GM23338 (cell line): ENCODE data around the gene ST3GAL2. TPM values are rescaled to one million over a fixed set of nuclear protein-coding genes. Genes with fewer than 3 reads are reported as not detected.

Source experiments
- ATAC-seq: fragments of 200-7000 bp; cut with Tn5 transposase; 3 replicates; pipeline ENCODE4 v1.9.1; 2020
- DNase-seq: peaks from one replicate; pipeline ENCODE4 v3.0.0-alpha.2; 2015; ENCODE audit warnings: low spot score
- H2AFZ ChIP-seq: fragments of 200-600 bp; sonication (generic); 2 replicates; pipeline ENCODE4 v1.8.0; 2016; ENCODE audit warnings: antibody characterized with exemption, mild to moderate bottlenecking, moderate library complexity
- H3F3A ChIP-seq: fragments of 200-600 bp; sonication (generic); replicated peaks from 2 replicates; pipeline ENCODE4 v1.8.0; 2017; ENCODE audit warnings: antibody characterized with exemption, mixed run types, low read depth
- H3K27ac ChIP-seq: fragments of 200-600 bp; sonication (generic); 2 replicates; pipeline ENCODE4 v1.6.1; 2016; ENCODE audit warnings: low read depth
- H3K27me3 ChIP-seq: fragments of 200-600 bp; sonication (generic); 2 replicates; pipeline ENCODE4 v1.8.0; 2016; ENCODE audit warnings: mild to moderate bottlenecking, mixed run types, moderate library complexity; ENCODE audit not compliant: insufficient read depth
- H3K36me3 ChIP-seq: fragments of 200-600 bp; sonication (generic); 2 replicates; pipeline ENCODE4 v1.8.0; 2016; ENCODE audit warnings: mild to moderate bottlenecking; ENCODE audit not compliant: insufficient read depth
- H3K4me1 ChIP-seq: fragments of 200-600 bp; sonication (generic); 2 replicates; pipeline ENCODE4 v1.8.0; 2016; ENCODE audit warnings: mild to moderate bottlenecking, moderate library complexity; ENCODE audit not compliant: insufficient read depth
- H3K4me2 ChIP-seq: fragments of 200-600 bp; sonication (generic); 2 replicates; pipeline ENCODE4 v1.7.1; 2017; ENCODE audit warnings: mixed run types
- H3K4me3 ChIP-seq: fragments of 200-600 bp; sonication (generic); 2 replicates; pipeline ENCODE4 v1.6.1; 2016; ENCODE audit warnings: mixed run types
- H3K79me2 ChIP-seq: fragments of 200-600 bp; sonication (generic); replicated peaks from 2 replicates; pipeline ENCODE4 v1.8.0; 2017; ENCODE audit warnings: mild to moderate bottlenecking; ENCODE audit not compliant: insufficient read depth
- H3K9me2 ChIP-seq: fragments of 200-600 bp; sonication (generic); 2 replicates; pipeline ENCODE4 v1.8.0; 2017; ENCODE audit not compliant: insufficient read depth
- H4K20me1 ChIP-seq: fragments of 200-600 bp; sonication (generic); replicated peaks from 2 replicates; pipeline ENCODE4 v1.8.0; 2017; ENCODE audit warnings: mild to moderate bottlenecking; ENCODE audit not compliant: insufficient read depth
- H3K27ac Mint-ChIP-seq: 2 replicates; pipeline ENCODE4 v1.8.0; 2020; ENCODE audit warnings: inconsistent platforms, mild to moderate bottlenecking, moderate library complexity, mixed read lengths
- H3K27me3 Mint-ChIP-seq: 3 replicates; pipeline ENCODE4 v1.8.0; 2022; ENCODE audit warnings: low read depth, mild to moderate bottlenecking, moderate library complexity, mixed read lengths, inconsistent platforms; ENCODE audit not compliant: insufficient read depth, poor library complexity
- H3K36me3 Mint-ChIP-seq: 3 replicates; pipeline ENCODE4 v1.8.0; 2021; ENCODE audit warnings: low read depth, mild to moderate bottlenecking, inconsistent platforms, moderate library complexity, mixed read lengths
- H3K4me1 Mint-ChIP-seq: 3 replicates; pipeline ENCODE4 v1.8.0; 2020; ENCODE audit warnings: mild to moderate bottlenecking, inconsistent platforms, mixed read lengths
- H3K4me3 Mint-ChIP-seq: 3 replicates; pipeline ENCODE4 v1.8.0; 2021; ENCODE audit warnings: moderate library complexity, mild to moderate bottlenecking, inconsistent platforms, mixed read lengths
- H3K9me3 Mint-ChIP-seq: 3 replicates; pipeline ENCODE4 v1.8.0; 2020; ENCODE audit warnings: moderate library complexity, mild to moderate bottlenecking, inconsistent platforms, mixed read lengths
- CREB1 ChIP-seq: fragments of 250-450 bp; sonication (Bioruptor Pico); IDR thresholded peaks from 2 replicates; pipeline ENCODE4 v1.5.0; 2020; ENCODE audit warnings: low read depth, mild to moderate bottlenecking, moderate library complexity
- ETS1 ChIP-seq: IDR thresholded peaks from 2 replicates; pipeline ENCODE4 v1.6.1; 2016; ENCODE audit warnings: antibody characterized with exemption
- EZH2 ChIP-seq: fragments of 200-600 bp; sonication (generic); IDR thresholded peaks from one replicate; pipeline ENCODE4 v1.8.0; 2017; ENCODE audit warnings: antibody characterized with exemption, mild to moderate bottlenecking, low read depth; ENCODE audit not compliant: unreplicated experiment
- EZH2phosphoT487 ChIP-seq: fragments of 200-600 bp; sonication (generic); IDR thresholded peaks from one replicate; pipeline ENCODE4 v1.8.1; 2018; ENCODE audit warnings: antibody characterized with exemption; ENCODE audit not compliant: unreplicated experiment
- JUNB ChIP-seq: IDR thresholded peaks from one replicate; pipeline ENCODE4 v1.6.1; 2016; ENCODE audit warnings: antibody characterized with exemption; ENCODE audit not compliant: unreplicated experiment
- NANOG ChIP-seq: IDR thresholded peaks from 2 replicates; pipeline ENCODE4 v1.6.1; 2016; ENCODE audit warnings: antibody characterized with exemption, borderline replicate concordance
- POLR2AphosphoS5 ChIP-seq: IDR thresholded peaks from 2 replicates; pipeline ENCODE4 v1.6.1; 2016; ENCODE audit warnings: antibody characterized with exemption, low read depth
- STAT1 ChIP-seq: IDR thresholded peaks from one replicate; pipeline ENCODE4 v1.6.1; 2016; ENCODE audit warnings: antibody characterized with exemption; ENCODE audit not compliant: unreplicated experiment
- ZNF114 ChIP-seq: fragments of 250-450 bp; sonication (Bioruptor Pico); IDR thresholded peaks from 2 replicates; pipeline ENCODE4 v1.5.0; 2020; ENCODE audit warnings: mild to moderate bottlenecking, moderate library complexity
- ZNF462 ChIP-seq: fragments of 250-450 bp; sonication (Bioruptor Pico); IDR thresholded peaks from 2 replicates; pipeline ENCODE4 v1.5.0; 2020; ENCODE audit warnings: mild to moderate bottlenecking, moderate library complexity
- polyA plus RNA-seq: library from polyadenylated mRNA; unstranded; fragments of >200 nt; fragmentation: Nextera tagmentation; extraction: Ambion mirVana; gene quantifications from 2 replicates; pipeline ENCODE4 v1.2.1, GENCODE V29; 2016
- total RNA-seq: library from RNA; depleted of rRNA; stranded (reverse); fragments of >200 nt; shearing (Covaris generic); gene quantifications from 2 replicates; pipeline ENCODE4 v1.2.3, GENCODE V29; 2014

ST3GAL2 gene
- total and polyA plus RNA-seq, 2 experiments from 2014 or later: 12.3 to 39.8 TPM

- no peak for TF ChIP-seq ZNF462 (CRISPR knock-in tag)
- TF ChIP-seq ZNF114 (CRISPR knock-in tag): no peak
- TF ChIP-seq EZH2phosphoT487: no peak
- TF ChIP-seq POLR2AphosphoS5: no peak
- TF ChIP-seq STAT1: no peak
- no peak for TF ChIP-seq NANOG
- TF ChIP-seq EZH2: no peak
- TF ChIP-seq ETS1: no peak
Measured at GRCh38 chr16:70483426-70483825, 44.5 kb upstream of the ST3GAL2 start (continued).

GRCh38 chr16:70482624-70483023 lies 43.7 kb upstream of the ST3GAL2 start:
- H3K9me2 ChIP-seq: no peaks in the 10 kb centered on the region
- no peaks in the 10 kb centered on the region for H3K4me1 ChIP-seq
- ATAC-seq: no peak
- Mint-ChIP-seq H3K4me3 (no peak overlapping the region), H3K27ac (no peak overlapping the region), H3K9me3 (no peaks in the 10 kb centered on the region), H3K27me3 (peaks cover 10% of the 10 kb centered on the region), H3K36me3 (peaks cover 17% of the 10 kb centered on the region), H3K4me1 (peaks cover 9% of the 10 kb centered on the region; the same call in 2 of the 3 replicates)
- H3F3A ChIP-seq: no peaks in the 10 kb centered on the region
- TF ChIP-seq STAT1 (no peak), EZH2 (no peak), NANOG (no peak), JUNB (no peak), ZNF114 (CRISPR knock-in tag) (no peak), CREB1 (CRISPR knock-in tag) (no peak), EZH2phosphoT487 (no peak)
- DNase-seq: no peak
- no peaks in the 10 kb centered on the region for H3K36me3 ChIP-seq
- H3K27ac ChIP-seq: no peak overlapping the region
- H3K4me2 ChIP-seq: no peak overlapping the region
- H3K27me3 ChIP-seq: no peaks in the 10 kb centered on the region
- no peak overlapping the region for H3K4me3 ChIP-seq
- no peaks in the 10 kb centered on the region; the same call in 1 of the 2 replicates for H4K20me1 ChIP-seq
- H3K79me2 ChIP-seq: no peaks in the 10 kb centered on the region
- H2AFZ ChIP-seq: no peak overlapping the region
